Measurements from ENCODE around the gene ETHE1.
"Not testable (repeated sequence)": the region's sequence is repeated elsewhere in the genome, so short reads cannot be mapped to it uniquely, and the experiment has no call there.

The ETHE1 gene

GRCh38 chr19:43524922-43525835, 1.8 kb downstream of the ETHE1 start:
- no peak for TF ChIP-seq CTCF (IDR thresholded peaks at IDR 0.05; ENCODE audit: control insufficient read depth, insufficient read depth, low read depth, low read length, missing control alignments)
- no peak for DNase-seq (ENCODE audit: low read depth)
- H3K4me3 ChIP-seq (ENCODE audit: control insufficient read depth, low read depth, low read length) = peak overlapping the region; percentile 80

- DNase-seq (ENCODE audit: low read depth); H3K4me3 ChIP-seq (ENCODE audit: control insufficient read depth, low read depth, low read length): not testable (repeated sequence)
These were observed 3.3 kb downstream of the ETHE1 start for GRCh38 chr19:43523696-43524095.

- no peak for DNase-seq (ENCODE audit: low read depth)
- no peak for TF ChIP-seq CTCF (IDR thresholded peaks at IDR 0.05; ENCODE audit: control insufficient read depth, insufficient read depth, low read depth, low read length, missing control alignments)
- no peak overlapping the region for H3K4me3 ChIP-seq (ENCODE audit: control insufficient read depth, low read depth, low read length)
These were observed 4.1 kb downstream of the ETHE1 start for GRCh38 chr19:43522929-43523328.

- DNase-seq (ENCODE audit: low read depth) = peak; percentile 88
- no peak overlapping the region for H3K4me3 ChIP-seq (ENCODE audit: control insufficient read depth, low read depth, low read length)
- TF ChIP-seq CTCF (IDR thresholded peaks at IDR 0.05; ENCODE audit: control insufficient read depth, insufficient read depth, low read depth, low read length, missing control alignments) = peak; percentile 87
These were observed 7.4 kb downstream of the ETHE1 start for GRCh38 chr19:43519436-43520088.

GRCh38 chr19:43518051-43518450, 8.9 kb downstream of the ETHE1 start:
- no peak overlapping the region for H3K4me3 ChIP-seq (ENCODE audit: control insufficient read depth, low read depth, low read length)
- TF ChIP-seq CTCF (IDR thresholded peaks at IDR 0.05; ENCODE audit: control insufficient read depth, insufficient read depth, low read depth, low read length, missing control alignments) = no peak
- no peak for DNase-seq (ENCODE audit: low read depth)

- not testable (repeated sequence) for H3K4me3 ChIP-seq (ENCODE audit: control insufficient read depth, low read depth, low read length); DNase-seq (ENCODE audit: low read depth)
These were observed 14.6 kb downstream of the ETHE1 start for GRCh38 chr19:43512399-43512798.

- no peak for TF ChIP-seq CTCF (IDR thresholded peaks at IDR 0.05; ENCODE audit: control insufficient read depth, insufficient read depth, low read depth, low read length, missing control alignments)
- H3K4me3 ChIP-seq (ENCODE audit: control insufficient read depth, low read depth, low read length) = no peak overlapping the region
- DNase-seq (ENCODE audit: low read depth) = no peak
These were observed 15.7 kb downstream of the ETHE1 start for GRCh38 chr19:43511324-43511723.
